B cell (primary cell): Measurements from ENCODE around the gene SOAT2. TPM values are rescaled to one million over a fixed set of nuclear protein-coding genes. Genes with fewer than 3 reads are reported as not detected.

Experiments
- ATAC-seq: fragments of 200-7000 bp; cut with Tn5 transposase; one replicate; pipeline ENCODE4 v1.10.0; 2021; ENCODE audit warnings: low read depth, mild to moderate bottlenecking, moderate number of reproducible peaks, moderate library complexity
- CTCF ChIA-PET: fragments of 350-600 bp; sonication (Branson Sonifier 250); formaldehyde crosslinking; loops from one replicate; lab custom pipeline; 2021; ENCODE audit warnings: antibody characterized with exemption, inconsistent platforms; lab: Charles Lee
- POLR2A ChIA-PET: fragments of 350-600 bp; sonication (Branson Sonifier 250); formaldehyde crosslinking; loops from one replicate; lab custom pipeline; 2021; ENCODE audit warnings: antibody characterized with exemption; lab: Charles Lee
- DNase-seq: peaks from one replicate; pipeline ENCODE4 v3.0.0; 2013
- H2AFZ ChIP-seq: 2 replicates; pipeline ENCODE4 v1.6.1; 2012; ENCODE audit warnings: mild to moderate bottlenecking, low read depth, low read length; ENCODE audit not compliant: insufficient read depth, poor library complexity, severe bottlenecking
- H3K27ac ChIP-seq, 2 donors: 1 replicate in 1 of 2; 2 replicates in 1 of 2; pipeline ENCODE4 v1.5.1; 2012 to 2013; ENCODE audit warnings: low read length in 2 of 2, mild to moderate bottlenecking in 2 of 2, moderate library complexity in 1 of 2
- H3K27me3 ChIP-seq, 4 experiments: fragments of 200-600 bp in 1 of 4; sonication (generic) in 1 of 4; replicated peaks in 1 of 4; 1 replicate in 2 of 4; 2 replicates in 2 of 4; pipeline versions ENCODE4 v1.6.1 to v1.7.0; 2013 to 2016; ENCODE audit warnings: low read length in 3 of 4, mild to moderate bottlenecking in 2 of 4, mixed read lengths in 1 of 4, moderate library complexity in 1 of 4; ENCODE audit not compliant: insufficient read depth in 4 of 4, control insufficient read depth in 3 of 4; ENCODE audit errors: control extremely low read depth in 1 of 4
- H3K36me3 ChIP-seq, 2 experiments: replicated peaks in 1 of 2; 1 replicate in 1 of 2; 2 replicates in 1 of 2; pipeline versions ENCODE4 v1.6.1 to v1.7.1; 2013; ENCODE audit warnings: low read length in 1 of 2; ENCODE audit not compliant: insufficient read depth in 2 of 2, control insufficient read depth in 1 of 2; ENCODE audit errors: control extremely low read depth in 1 of 2, extremely low read depth in 1 of 2
- H3K4me1 ChIP-seq, 2 donors: fragments of 200-600 bp in 1 of 2; sonication (generic) in 1 of 2; 1 replicate in 1 of 2; 2 replicates in 1 of 2; pipeline versions ENCODE4 v1.5.1 to v1.6.1; 2013 to 2017; ENCODE audit warnings: low read length in 2 of 2; ENCODE audit not compliant: control insufficient read depth in 2 of 2, insufficient read depth in 2 of 2
- H3K4me2 ChIP-seq: replicated peaks from 2 replicates; pipeline ENCODE3; 2012; ENCODE audit warnings: mild to moderate bottlenecking, low read depth, low read length; ENCODE audit not compliant: poor library complexity, severe bottlenecking
- H3K4me3 ChIP-seq, 5 experiments: fragments of 200-600 bp in 1 of 5; sonication (generic) in 1 of 5; 1 replicate in 3 of 5; 2 replicates in 2 of 5; pipeline versions ENCODE4 v1.5.1 to v1.7.0; 2011 to 2016; ENCODE audit warnings: low read length in 4 of 5, mild to moderate bottlenecking in 4 of 5, low read depth in 2 of 5, control low read depth in 1 of 5, moderate library complexity in 1 of 5; ENCODE audit not compliant: insufficient read depth in 1 of 5; ENCODE audit errors: control extremely low read depth in 1 of 5, extremely low read depth in 1 of 5
- H3K79me2 ChIP-seq: fragments of 200-600 bp; sonication (generic); one replicate; pipeline ENCODE4 v1.6.0; 2016; ENCODE audit warnings: low read length; ENCODE audit not compliant: control insufficient read depth, insufficient read depth
- H3K9ac ChIP-seq: fragments of 200-600 bp; sonication (generic); 2 replicates; pipeline ENCODE4 v1.6.1; 2017; ENCODE audit warnings: mild to moderate bottlenecking, low read length, moderate library complexity
- H3K9me3 ChIP-seq, 3 donors: one replicate each; pipeline versions ENCODE4 v1.6.1 to v1.7.1; 2013; ENCODE audit warnings: low read length in 2 of 3; ENCODE audit not compliant: control insufficient read depth in 2 of 3, insufficient read depth in 1 of 3; ENCODE audit errors: control extremely low read depth in 1 of 3
- H4K20me1 ChIP-seq: 2 replicates; pipeline ENCODE4 v1.6.0; 2012; ENCODE audit warnings: mild to moderate bottlenecking, low read length; ENCODE audit not compliant: insufficient read depth, control insufficient read depth, poor library complexity, severe bottlenecking
- H3K27ac Mint-ChIP-seq: one replicate; pipeline ENCODE4 v1.8.0; 2021; ENCODE audit warnings: mixed read lengths
- H3K27me3 Mint-ChIP-seq: one replicate; pipeline ENCODE4 v1.8.0; 2021; ENCODE audit warnings: mixed read lengths
- H3K4me1 Mint-ChIP-seq: one replicate; pipeline ENCODE4 v1.8.0; 2021; ENCODE audit warnings: mixed read lengths
- H3K4me3 Mint-ChIP-seq: one replicate; pipeline ENCODE4 v1.8.0; 2021; ENCODE audit warnings: mixed read lengths
- H3K9me3 Mint-ChIP-seq: one replicate; pipeline ENCODE4 v1.8.0; 2022; ENCODE audit warnings: mixed read lengths; ENCODE audit not compliant: insufficient read depth
- CTCF ChIP-seq: fragments of 200-600 bp; IDR thresholded peaks from one replicate; pipeline ENCODE4 v1.8.0; 2022; ENCODE audit warnings: antibody characterized with exemption, mild to moderate bottlenecking
- EZH2 ChIP-seq: IDR thresholded peaks from 2 replicates; pipeline ENCODE4 v1.6.1; 2012; ENCODE audit warnings: borderline replicate concordance, low read depth, mild to moderate bottlenecking, moderate library complexity, low read length; ENCODE audit not compliant: insufficient read depth, poor library complexity, severe bottlenecking
- WGBS: methylation state at CpG from one replicate; pipeline ENCODE4 v1.1.5; 2013; ENCODE audit warnings: missing lambda C conversion rate; ENCODE audit not compliant: insufficient coverage; 5-methylcytosine and 5-hydroxymethylcytosine counted together
- intact Hi-C: fragments of 100-400 bp; cut with micrococcal nuclease; formaldehyde crosslinking; loops from one replicate; pipeline ENCODE4 v1.10.0; 2022
- polyA plus RNA-seq: library from polyadenylated mRNA; depleted of rRNA; stranded (reverse); fragments of >200 nt; gene quantifications from 2 replicates; pipeline ENCODE4 v1.2.3, GENCODE V29; 2012
- total RNA-seq, 2 donors: library from RNA; stranded (reverse); fragments of 120-200 nt in 1 of 2; gene quantifications; 1 replicate in 1 of 2; 2 replicates in 1 of 2; pipeline versions ENCODE4 v1.2.3 to v1.2.4, GENCODE V29; 2013 to 2022

SOAT2 gene
- total and polyA plus RNA-seq, 2 donors (not counting 1 experiment from before 2014, with no cell fraction given) = 0.31 TPM; not detected in 1

- H2AFZ ChIP-seq = no peak overlapping the region
- peaks cover 40% of the 10 kb centered on the region for H3K4me1 Mint-ChIP-seq
- POLR2A ChIA-PET = no interaction called here
- WGBS = 94% methylated on average over 7 of the region's 7 CpGs
- peaks cover 0 to 11% (median 7%) of the 10 kb centered on the region in 4 experiments for H3K27me3 ChIP-seq
- peaks cover 8% of the 10 kb centered on the region for H3K27me3 Mint-ChIP-seq
- no peaks in the 10 kb centered on the region for H3K9me3 Mint-ChIP-seq
- no peaks in the 10 kb centered on the region for H3K36me3 ChIP-seq
- H3K27ac ChIP-seq = no peak overlapping the region
- no peak overlapping the region for H3K27ac Mint-ChIP-seq
- no peaks in the 10 kb centered on the region for H3K79me2 ChIP-seq
- CTCF ChIA-PET = interaction anchor here (0.6 to 13.1 kb wide), 3 partner anchors 22 to 96 kb away, joined by 3 to 344 read pairs (median 3); partner anchors contain the start of gene SPRYD3
- no peak overlapping the region for H3K4me3 ChIP-seq
- ATAC-seq (no peak), DNase-seq (no peak)
- peaks cover 37 to 49% of the 10 kb centered on the region in 2 donors for H3K4me1 ChIP-seq
- H4K20me1 ChIP-seq = no peaks in the 10 kb centered on the region
- H3K4me2 ChIP-seq = no peak overlapping the region
- intact Hi-C loops = no loop called here
- no peak overlapping the region for H3K4me3 Mint-ChIP-seq
- H3K9me3 ChIP-seq = no peaks in the 10 kb centered on the region
- H3K9ac ChIP-seq = no peak overlapping the region
- TF ChIP-seq EZH2 = no peak
- no peak for TF ChIP-seq CTCF
Measured at GRCh38 chr12:53101266-53101665, 2.0 kb upstream of the SOAT2 start.

- TF ChIP-seq EZH2 (no peak), CTCF (no peak)
- DNase-seq = no peak
- Histone ChIP-seq H3K9me3 (no peaks in the 10 kb centered on the region), H3K4me3 (no peak overlapping the region), H3K79me2 (no peaks in the 10 kb centered on the region), H3K9ac (no peak overlapping the region), H3K27me3 (peaks cover 0 to 5% (median 2%) of the 10 kb centered on the region in 4 experiments), H3K27ac (no peak overlapping the region), H2AFZ (peak overlapping the region; percentile 23), H3K4me2 (no peak overlapping the region), H3K4me1 (peaks cover 33 to 45% of the 10 kb centered on the region in 2 donors), H3K36me3 (no peaks in the 10 kb centered on the region), H4K20me1 (no peaks in the 10 kb centered on the region)
- POLR2A ChIA-PET = no interaction called here
- no peaks in the 10 kb centered on the region for H3K9me3 Mint-ChIP-seq
- ATAC-seq = no peak
- H3K4me3 Mint-ChIP-seq = no peak overlapping the region
- peaks cover 33% of the 10 kb centered on the region for H3K4me1 Mint-ChIP-seq
- CTCF ChIA-PET = interaction anchor here (1.0 to 13.1 kb wide), 6 partner anchors 8 to 57 kb away, joined by 3 to 344 read pairs (median 4); partner anchors contain the start of gene SPRYD3
- peak overlapping the region; percentile 50 for H3K27ac Mint-ChIP-seq
- intact Hi-C loops = no loop called here
- H3K27me3 Mint-ChIP-seq = peaks cover 2% of the 10 kb centered on the region
- WGBS = 94% methylated on average over 5 of the region's 12 CpGs
Measured at GRCh38 chr12:53101931-53102781, 1.1 kb upstream of the SOAT2 start.
